IPS-NIHi7 (cell line): ENCODE results near the gene PRSS33.

ENCODE experiments used
- DNase-seq: peaks from one replicate; pipeline ENCODE4 v3.0.0; 2012; ENCODE audit warnings: mixed read lengths; ENCODE audit errors: extremely low spot score

The PRSS33 gene

GRCh38 chr16:2741168-2741567, 46.2 kb downstream of the PRSS33 start:
- no peak for DNase-seq

DNA sequence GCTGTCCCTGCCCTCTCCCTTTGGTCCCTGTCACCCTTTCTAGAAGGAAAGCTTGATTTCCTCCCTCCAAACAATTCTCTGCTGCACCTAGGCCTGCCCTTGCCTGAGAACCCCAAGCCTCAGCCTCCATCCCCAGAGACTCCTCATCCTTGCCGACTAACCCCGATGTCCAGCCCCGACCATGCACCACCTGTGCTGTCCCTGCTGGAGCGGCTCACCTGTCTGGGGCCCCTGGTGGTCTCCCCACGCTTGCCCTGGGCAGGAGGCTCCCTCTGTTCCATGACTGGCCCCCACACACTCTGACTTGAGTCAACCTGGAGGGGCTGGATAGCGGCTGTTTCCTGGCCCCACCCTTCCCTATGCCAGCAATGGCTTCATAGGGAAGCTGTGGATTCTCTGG, 46.9 kb downstream of the PRSS33 start:
- DNase-seq, result no peak

DNA sequence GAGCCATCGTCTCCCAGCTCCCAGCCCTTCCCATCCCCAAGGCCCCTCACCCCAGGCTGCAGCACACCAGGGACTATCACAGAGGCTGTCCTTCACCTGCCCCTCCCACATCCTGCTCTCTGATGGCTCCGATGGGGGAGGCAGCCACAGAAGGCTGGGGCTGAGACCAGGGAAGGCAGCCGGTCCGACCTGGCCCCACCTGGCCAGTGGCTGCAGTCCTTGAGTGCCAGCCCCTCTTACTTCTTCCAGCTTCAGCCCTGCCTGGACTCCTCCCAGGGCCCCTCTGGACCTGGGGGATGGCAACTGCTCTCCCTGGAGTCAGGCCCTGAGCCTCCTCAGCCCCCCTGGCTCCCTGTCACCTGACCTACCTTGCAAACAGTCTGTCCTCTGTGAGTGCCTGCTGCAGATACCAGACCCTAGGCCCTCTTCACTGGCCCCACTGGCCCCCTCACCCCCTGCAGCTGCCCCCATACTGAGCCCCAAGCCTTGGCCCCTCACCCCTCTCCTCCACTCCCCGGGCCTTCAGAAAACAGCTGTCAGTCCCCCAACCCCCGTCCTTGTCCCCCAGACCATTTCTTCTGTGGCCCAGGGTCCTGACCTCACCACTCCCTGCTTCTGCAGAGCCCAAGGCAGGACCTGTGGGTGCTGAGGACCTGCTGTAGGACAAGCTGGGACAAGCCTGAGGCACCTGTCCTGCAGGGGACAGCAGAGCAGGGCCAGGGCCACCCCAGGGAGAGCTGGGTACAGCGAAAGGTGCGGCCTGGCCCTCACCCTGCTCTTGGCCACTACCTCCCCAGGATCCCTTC, 47.5 kb downstream of the PRSS33 start:
- DNase-seq, result no peak

GRCh38 chr16:2738615-2739014, 48.7 kb downstream of the PRSS33 start:
- no peak for DNase-seq

- no peak for DNase-seq
Observed at GRCh38 chr16:2737895-2738418, 49.4 kb downstream of the PRSS33 start.

DNA sequence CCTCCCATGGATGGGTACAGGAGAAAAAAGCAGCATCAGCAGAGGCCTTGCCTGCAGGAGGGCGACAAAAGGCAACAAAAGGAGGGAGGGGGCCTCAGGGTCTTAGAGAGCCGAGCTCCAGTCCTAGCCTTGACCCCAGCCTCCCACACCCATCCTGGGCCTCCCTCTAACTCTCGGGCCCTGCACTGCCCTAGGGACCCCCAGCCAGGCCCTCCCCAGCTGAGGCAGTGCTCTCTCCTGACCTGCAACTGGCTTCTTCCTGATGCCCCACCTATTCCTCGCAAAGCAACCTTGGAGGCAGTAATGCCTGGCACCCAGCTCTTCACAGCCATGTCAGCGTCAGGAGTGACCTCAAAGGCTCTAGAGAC, 50.1 kb downstream of the PRSS33 start:
- no peak for DNase-seq

GRCh38 chr16:2736476-2737237, 50.7 kb downstream of the PRSS33 start:
- no peak for DNase-seq

- DNase-seq, result no peak
Observed at GRCh38 chr16:2734844-2735515, 52.4 kb downstream of the PRSS33 start.
